OCI-LY7 (cell line): Measurements from ENCODE around the gene RCOR1. TPM values are rescaled to one million over a fixed set of nuclear protein-coding genes. Genes with fewer than 3 reads are reported as not detected.

ENCODE experiments used
- BruUV-seq: library from RNA; stranded (reverse); fragments of 400-500 nt; replicated peaks from 2 replicates; lab custom pipeline; 2021; lab: Mats Ljungman, UMichigan
- CTCF ChIA-PET: fragments of 300-600 bp; sonication (Branson Sonifier 250); formaldehyde crosslinking; loops from one replicate; lab custom pipeline; 2022; ENCODE audit warnings: antibody characterized with exemption; ENCODE audit not compliant: unreplicated experiment; lab: Charles Lee
- POLR2A ChIA-PET: fragments of 300-600 bp; sonication (Branson Sonifier 250); formaldehyde crosslinking; loops from one replicate; lab custom pipeline; 2022; ENCODE audit warnings: antibody characterized with exemption; lab: Charles Lee
- DNase-seq: peaks from one replicate; pipeline ENCODE4 v3.0.0-alpha.2; 2015; ENCODE audit warnings: low spot score
- H2AFZ ChIP-seq: fragments of 200-600 bp; sonication (generic), shearing (Covaris generic); 2 replicates; pipeline ENCODE4 v1.6.1; 2014; ENCODE audit warnings: mild to moderate bottlenecking, antibody characterized with exemption, low read length, moderate library complexity
- H3K27ac ChIP-seq: fragments of 200-600 bp; sonication (generic); 2 replicates; pipeline ENCODE4 v1.5.1; 2014; ENCODE audit warnings: mixed run types, low read depth, mild to moderate bottlenecking, moderate library complexity, low read length, inconsistent platforms; ENCODE audit not compliant: poor library complexity, severe bottlenecking
- H3K36me3 ChIP-seq: fragments of 200-600 bp; sonication (generic); 2 replicates; pipeline ENCODE4 v1.6.1; 2014; ENCODE audit warnings: mild to moderate bottlenecking, antibody characterized with exemption, low read length, moderate library complexity, mixed read lengths; ENCODE audit not compliant: insufficient read depth
- H3K4me1 ChIP-seq: fragments of 200-600 bp; sonication (generic); 2 replicates; pipeline ENCODE4 v1.5.1; 2014; ENCODE audit warnings: mild to moderate bottlenecking, low read length; ENCODE audit not compliant: insufficient read depth, poor library complexity, severe bottlenecking
- H3K4me2 ChIP-seq: fragments of 200-600 bp; sonication (generic); 2 replicates; pipeline ENCODE4 v1.6.1; 2014; ENCODE audit warnings: mild to moderate bottlenecking, low read length
- H3K4me3 ChIP-seq: fragments of 200-600 bp; sonication (generic); 2 replicates; pipeline ENCODE4 v1.5.1; 2014; ENCODE audit warnings: mild to moderate bottlenecking, low read depth, low read length; ENCODE audit not compliant: poor library complexity, severe bottlenecking
- H3K79me2 ChIP-seq: fragments of 200-600 bp; sonication (generic); 2 replicates; pipeline ENCODE4 v1.6.1; 2016; ENCODE audit warnings: low read depth, mild to moderate bottlenecking, low read length, moderate library complexity, mixed read lengths; ENCODE audit not compliant: insufficient read depth
- H3K9me2 ChIP-seq: fragments of 200-600 bp; sonication (generic); 2 replicates; pipeline ENCODE4 v1.6.1; 2016; ENCODE audit warnings: mild to moderate bottlenecking, low read length, mixed read lengths; ENCODE audit not compliant: insufficient read depth
- H3K9me3 ChIP-seq: fragments of 200-600 bp; sonication (generic); 2 replicates; pipeline ENCODE4 v1.6.1; 2014; ENCODE audit warnings: mild to moderate bottlenecking, mixed run types, low read length, mixed read lengths
- H4K20me1 ChIP-seq: fragments of 200-600 bp; sonication (generic); 2 replicates; pipeline ENCODE4 v1.6.1; 2014; ENCODE audit warnings: mild to moderate bottlenecking, antibody characterized with exemption, low read length, moderate library complexity, mixed read lengths; ENCODE audit not compliant: insufficient read depth
- EZH2phosphoT487 ChIP-seq: fragments of 200-600 bp; sonication (generic); IDR thresholded peaks from 2 replicates; pipeline ENCODE4 v1.6.1; 2018; ENCODE audit warnings: low read depth, borderline replicate concordance, mild to moderate bottlenecking, mixed run types, antibody characterized with exemption, low read length, moderate library complexity, mixed read lengths
- intact Hi-C: fragments of 100-400 bp; cut with micrococcal nuclease; formaldehyde crosslinking; loops from one replicate; pipeline ENCODE4 v1.10.0; 2022; ENCODE audit not compliant: unreplicated experiment
- total RNA-seq, 2 experiments: library from RNA; depleted of rRNA in 1 of 2; stranded (reverse); fragments of >200 nt in 1 of 2; shearing (Covaris generic) in 1 of 2; gene quantifications; 2 replicates each; pipeline ENCODE4 v1.2.3, GENCODE V29; 2014 to 2022
- TF ChIP-seq, protein P1 (sequence below): fragments of 200-600 bp; sonication (generic); conservative IDR thresholded peaks from 2 replicates; pipeline ENCODE4 v1.5.1; 2014; ENCODE audit warnings: mild to moderate bottlenecking, antibody characterized with exemption, low read length, moderate library complexity, mixed read lengths

Gene RCOR1
- total RNA-seq, 2 experiments from 2014 or later = 12.1 to 30.2 TPM

DNA sequence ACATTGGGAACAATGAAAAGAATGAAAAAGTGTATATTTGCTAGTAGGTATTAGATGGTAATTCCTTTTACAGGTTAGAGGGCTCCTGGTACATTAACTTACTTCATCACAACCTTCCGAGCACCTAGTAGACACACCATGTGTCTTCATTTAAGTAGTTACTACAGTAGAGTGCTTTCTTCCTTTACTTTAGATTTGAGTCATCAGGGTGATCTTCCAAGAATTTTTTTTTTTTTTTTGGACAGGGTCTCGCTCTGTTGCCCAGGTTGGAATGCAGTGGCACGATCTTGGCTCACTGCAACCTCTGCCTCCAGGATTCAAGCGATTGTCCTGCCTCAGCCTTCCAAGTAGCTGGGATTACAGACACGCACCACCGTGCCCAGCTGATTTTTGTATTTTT is 105.1 kb downstream of the RCOR1 start:
- Histone ChIP-seq H3K36me3 (peaks cover 15% of the 10 kb centered on the region), H2AFZ (no peak overlapping the region), H3K9me2 (no peaks in the 10 kb centered on the region), H3K4me3 (no peak overlapping the region), H3K27ac (no peak overlapping the region), H3K79me2 (peaks cover 7% of the 10 kb centered on the region; the same call in 1 of the 2 replicates), H3K4me2 (no peak overlapping the region), H3K9me3 (peaks cover 6% of the 10 kb centered on the region; the same call in 1 of the 2 replicates), H3K4me1 (peaks cover 4% of the 10 kb centered on the region), H4K20me1 (peaks cover 7% of the 10 kb centered on the region; the same call in 1 of the 2 replicates)
- no TSS peak for BruUV-seq
- ChIA-PET POLR2A (interaction anchor here (0.5 kb wide), 1 partner anchor 150 kb away, joined by 5 read pairs; no protein-coding TSS in a partner anchor), CTCF (no interaction called here)
- TF ChIP-seq EZH2phosphoT487 = no peak
- TF ChIP-seq, protein P1, sequence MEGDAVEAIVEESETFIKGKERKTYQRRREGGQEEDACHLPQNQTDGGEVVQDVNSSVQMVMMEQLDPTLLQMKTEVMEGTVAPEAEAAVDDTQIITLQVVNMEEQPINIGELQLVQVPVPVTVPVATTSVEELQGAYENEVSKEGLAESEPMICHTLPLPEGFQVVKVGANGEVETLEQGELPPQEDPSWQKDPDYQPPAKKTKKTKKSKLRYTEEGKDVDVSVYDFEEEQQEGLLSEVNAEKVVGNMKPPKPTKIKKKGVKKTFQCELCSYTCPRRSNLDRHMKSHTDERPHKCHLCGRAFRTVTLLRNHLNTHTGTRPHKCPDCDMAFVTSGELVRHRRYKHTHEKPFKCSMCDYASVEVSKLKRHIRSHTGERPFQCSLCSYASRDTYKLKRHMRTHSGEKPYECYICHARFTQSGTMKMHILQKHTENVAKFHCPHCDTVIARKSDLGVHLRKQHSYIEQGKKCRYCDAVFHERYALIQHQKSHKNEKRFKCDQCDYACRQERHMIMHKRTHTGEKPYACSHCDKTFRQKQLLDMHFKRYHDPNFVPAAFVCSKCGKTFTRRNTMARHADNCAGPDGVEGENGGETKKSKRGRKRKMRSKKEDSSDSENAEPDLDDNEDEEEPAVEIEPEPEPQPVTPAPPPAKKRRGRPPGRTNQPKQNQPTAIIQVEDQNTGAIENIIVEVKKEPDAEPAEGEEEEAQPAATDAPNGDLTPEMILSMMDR = no peak
- no peak for DNase-seq
- intact Hi-C loops = loop anchor here (10.0 kb wide), 1 partner anchor 307 kb away; no protein-coding TSS in a partner anchor

DNA sequence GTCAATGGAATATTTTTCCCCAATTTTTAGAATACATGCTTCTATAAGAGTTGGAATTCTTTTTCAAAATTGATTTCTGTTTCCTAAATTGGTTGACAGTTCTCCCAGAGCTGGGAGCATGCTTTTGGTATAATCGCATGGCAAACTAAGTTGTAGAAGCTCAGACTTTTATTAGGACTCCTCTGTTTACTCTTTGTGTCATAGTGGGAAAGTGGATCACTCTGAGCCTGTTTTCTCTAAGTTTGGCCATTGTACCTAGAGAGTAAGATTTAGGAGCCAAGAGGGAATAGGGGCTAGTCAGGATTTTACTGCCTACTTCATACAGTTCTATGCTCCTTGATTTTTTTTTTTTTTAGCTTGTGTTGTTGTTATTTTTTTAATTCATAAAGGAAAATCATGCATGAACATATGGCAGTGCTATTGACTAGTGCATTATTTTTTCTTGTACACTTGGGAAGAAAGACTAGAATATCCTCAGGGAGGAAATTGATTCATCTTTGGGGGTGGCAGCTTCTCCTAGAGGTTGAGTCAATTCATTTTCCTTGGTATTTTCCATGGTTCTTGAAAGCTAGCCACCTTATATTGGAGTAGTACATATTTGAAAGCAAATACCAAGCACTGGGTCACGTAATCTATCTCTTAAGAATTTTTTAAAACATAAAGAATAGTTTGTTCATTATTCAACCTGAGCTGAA is 107.1 kb downstream of the RCOR1 start:
- H3K79me2 ChIP-seq = peaks cover 7% of the 10 kb centered on the region; the same call in 1 of the 2 replicates
- no peak overlapping the region for H3K4me2 ChIP-seq
- peaks cover 4% of the 10 kb centered on the region for H3K4me1 ChIP-seq
- H4K20me1 ChIP-seq = peaks cover 7% of the 10 kb centered on the region; the same call in 1 of the 2 replicates
- no peak for DNase-seq
- peaks cover 14% of the 10 kb centered on the region; the same call in 1 of the 2 replicates for H3K9me3 ChIP-seq
- POLR2A ChIA-PET = interaction anchor here (0.7 to 1.2 kb wide), 4 partner anchors 10 to 196 kb away, joined by 3 to 5 read pairs (median 3); no protein-coding TSS in a partner anchor
- H2AFZ ChIP-seq = no peak overlapping the region
- H3K27ac ChIP-seq = no peak overlapping the region
- H3K9me2 ChIP-seq = no peaks in the 10 kb centered on the region
- TF ChIP-seq, protein P1 = no peak
- no peak for TF ChIP-seq EZH2phosphoT487
- H3K36me3 ChIP-seq = peaks cover 34% of the 10 kb centered on the region
- BruUV-seq = no TSS peak
- CTCF ChIA-PET = interaction anchor here (0.5 kb wide), 1 partner anchor 47 kb away, joined by 3 read pairs; no protein-coding TSS in a partner anchor
- intact Hi-C loops = loop anchor here (10.0 kb wide), 1 partner anchor 305 kb away; no protein-coding TSS in a partner anchor
- no peak overlapping the region for H3K4me3 ChIP-seq
